IPS-20b (cell line): Measurements from ENCODE around the gene METTL24.

ENCODE experiments used
- H3K27ac ChIP-seq: one replicate; pipeline ENCODE4 v1.5.1; 2013; ENCODE audit warnings: low read length
- H3K27me3 ChIP-seq: 2 replicates; pipeline ENCODE4 v1.6.1; 2013; ENCODE audit warnings: mild to moderate bottlenecking, low read length, inconsistent platforms; ENCODE audit not compliant: insufficient read depth
- H3K36me3 ChIP-seq: 2 replicates; pipeline ENCODE4 v1.6.1; 2013; ENCODE audit warnings: low read depth, mild to moderate bottlenecking, inconsistent platforms, low read length, moderate library complexity; ENCODE audit not compliant: insufficient read depth
- H3K4me1 ChIP-seq: 2 replicates; pipeline ENCODE4 v1.6.1; 2013; ENCODE audit warnings: mild to moderate bottlenecking, control low read depth, inconsistent platforms, low read length, moderate library complexity; ENCODE audit not compliant: insufficient read depth
- H3K4me3 ChIP-seq: 2 replicates; pipeline ENCODE4 v1.5.1; 2013; ENCODE audit warnings: mild to moderate bottlenecking, low read length, inconsistent platforms
- H3K9ac ChIP-seq: 2 replicates; pipeline ENCODE4 v1.6.1; 2013; ENCODE audit warnings: low read depth, mild to moderate bottlenecking, inconsistent platforms, low read length, moderate library complexity
- H3K9me3 ChIP-seq: 2 replicates; pipeline ENCODE4 v1.6.1; 2013; ENCODE audit warnings: mild to moderate bottlenecking, low read depth, low read length, inconsistent platforms; ENCODE audit not compliant: insufficient read depth

METTL24 gene

GRCh38 chr6:110389689-110390382 is 31.7 kb upstream of the METTL24 start:
- Histone ChIP-seq H3K27me3 (no peaks in the 10 kb centered on the region), H3K9me3 (no peaks in the 10 kb centered on the region), H3K4me1 (peaks cover 8% of the 10 kb centered on the region; the same call in 1 of the 2 replicates), H3K36me3 (no peaks in the 10 kb centered on the region), H3K4me3 (no peak overlapping the region), H3K9ac (no peak overlapping the region), H3K27ac (no peak overlapping the region)

GRCh38 chr6:110387986-110388385 is 29.8 kb upstream of the METTL24 start:
- peaks cover 8% of the 10 kb centered on the region; the same call in 1 of the 2 replicates for H3K4me1 ChIP-seq
- H3K9me3 ChIP-seq, result no peaks in the 10 kb centered on the region
- H3K27ac ChIP-seq, result no peak overlapping the region
- no peak overlapping the region for H3K9ac ChIP-seq
- no peaks in the 10 kb centered on the region for H3K27me3 ChIP-seq
- H3K36me3 ChIP-seq, result no peaks in the 10 kb centered on the region
- H3K4me3 ChIP-seq, result no peak overlapping the region

DNA sequence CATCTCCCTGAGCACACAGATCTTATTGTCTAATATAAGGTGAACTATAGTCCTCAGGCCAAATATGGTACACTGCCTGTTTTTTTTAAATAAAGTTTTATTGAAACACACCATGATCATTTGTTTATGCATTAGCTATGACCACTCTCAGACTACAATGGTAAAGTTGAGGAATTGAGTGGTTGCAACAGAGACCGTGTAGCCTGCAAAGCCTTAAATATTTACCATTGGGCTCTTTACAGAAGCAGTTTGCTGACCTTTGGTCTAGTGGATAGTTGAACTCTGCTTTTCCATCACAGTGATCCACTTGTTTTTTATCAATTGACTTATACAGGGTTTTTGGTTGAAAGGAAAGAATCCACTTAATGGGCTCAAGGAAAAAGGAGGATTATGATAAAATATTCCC is 27.3 kb upstream of the METTL24 start:
- no peak overlapping the region for H3K9ac ChIP-seq
- no peaks in the 10 kb centered on the region for H3K36me3 ChIP-seq
- H3K4me1 ChIP-seq, result peaks cover 8% of the 10 kb centered on the region; the same call in 1 of the 2 replicates
- H3K27me3 ChIP-seq, result no peaks in the 10 kb centered on the region
- H3K4me3 ChIP-seq, result no peak overlapping the region
- no peaks in the 10 kb centered on the region for H3K9me3 ChIP-seq
- H3K27ac ChIP-seq, result no peak overlapping the region

- Histone ChIP-seq H3K27me3 (no peaks in the 10 kb centered on the region), H3K4me1 (no peaks in the 10 kb centered on the region; the same call in 1 of the 2 replicates), H3K9me3 (no peaks in the 10 kb centered on the region), H3K9ac (no peak overlapping the region), H3K27ac (no peak overlapping the region), H3K36me3 (no peaks in the 10 kb centered on the region), H3K4me3 (no peak overlapping the region)
These were observed 20.4 kb upstream of the METTL24 start for GRCh38 chr6:110378552-110378951.

DNA sequence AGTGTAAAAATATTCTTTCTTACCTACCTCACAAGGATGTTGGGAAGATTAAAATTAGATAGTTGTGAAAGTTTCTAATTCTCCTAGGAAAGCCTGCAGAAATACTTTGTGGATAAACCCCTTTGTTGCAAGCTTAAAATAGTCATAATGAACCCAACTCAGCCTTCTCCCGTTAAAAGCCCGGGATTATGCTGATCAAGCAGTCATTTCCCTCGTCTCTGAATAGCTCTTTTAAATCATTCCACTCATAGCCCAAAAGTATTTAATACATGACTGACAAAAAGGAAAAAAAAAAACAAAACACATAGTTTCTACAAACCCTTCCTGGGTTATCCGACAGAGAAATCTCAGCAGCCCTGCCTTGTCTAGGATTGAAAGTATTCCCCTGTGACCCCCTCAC is 10.9 kb upstream of the METTL24 start:
- Histone ChIP-seq H3K4me1 (peaks cover 12% of the 10 kb centered on the region; the same call in 1 of the 2 replicates), H3K36me3 (no peaks in the 10 kb centered on the region), H3K27ac (no peak overlapping the region), H3K4me3 (no peak overlapping the region), H3K9ac (no peak overlapping the region), H3K27me3 (no peaks in the 10 kb centered on the region), H3K9me3 (no peaks in the 10 kb centered on the region)

GRCh38 chr6:110368284-110368683 is 10.1 kb upstream of the METTL24 start:
- Histone ChIP-seq H3K9ac (no peak overlapping the region), H3K27me3 (no peaks in the 10 kb centered on the region), H3K9me3 (no peaks in the 10 kb centered on the region), H3K27ac (no peak overlapping the region), H3K4me1 (peaks cover 12% of the 10 kb centered on the region; the same call in 1 of the 2 replicates), H3K36me3 (no peaks in the 10 kb centered on the region), H3K4me3 (no peak overlapping the region)

- no peak overlapping the region for H3K27ac ChIP-seq
- no peaks in the 10 kb centered on the region for H3K9me3 ChIP-seq
- no peaks in the 10 kb centered on the region for H3K27me3 ChIP-seq
- H3K36me3 ChIP-seq, result no peaks in the 10 kb centered on the region
- H3K9ac ChIP-seq, result no peak overlapping the region
- H3K4me1 ChIP-seq, result peaks cover 12% of the 10 kb centered on the region; the same call in 1 of the 2 replicates
- H3K4me3 ChIP-seq, result no peak overlapping the region
These were observed 9.7 kb upstream of the METTL24 start for GRCh38 chr6:110367825-110368224.

DNA sequence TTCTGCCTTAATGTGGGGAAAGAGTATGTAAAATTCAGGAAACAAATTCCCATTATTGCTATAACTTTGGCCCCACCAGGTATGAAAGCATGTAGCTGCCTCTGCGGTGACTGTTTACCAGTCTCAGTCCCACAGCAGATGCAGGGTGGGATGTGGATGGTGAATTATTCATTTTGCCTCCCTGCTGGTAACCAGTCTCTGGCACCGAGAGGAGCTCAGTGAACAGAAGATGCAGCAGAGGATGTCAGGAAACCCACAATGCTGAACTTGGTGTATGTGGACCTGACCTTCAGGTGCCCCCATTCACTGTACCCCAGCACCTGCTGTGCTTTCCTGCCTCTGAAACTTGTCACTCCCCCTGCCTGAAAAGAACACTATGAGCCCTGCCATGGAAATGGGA is 8.8 kb upstream of the METTL24 start:
- no peaks in the 10 kb centered on the region for H3K36me3 ChIP-seq
- H3K4me3 ChIP-seq, result no peak overlapping the region
- no peak overlapping the region for H3K9ac ChIP-seq
- H3K27me3 ChIP-seq, result no peaks in the 10 kb centered on the region
- no peaks in the 10 kb centered on the region for H3K9me3 ChIP-seq
- peaks cover 12% of the 10 kb centered on the region; the same call in 1 of the 2 replicates for H3K4me1 ChIP-seq
- H3K27ac ChIP-seq, result no peak overlapping the region

DNA sequence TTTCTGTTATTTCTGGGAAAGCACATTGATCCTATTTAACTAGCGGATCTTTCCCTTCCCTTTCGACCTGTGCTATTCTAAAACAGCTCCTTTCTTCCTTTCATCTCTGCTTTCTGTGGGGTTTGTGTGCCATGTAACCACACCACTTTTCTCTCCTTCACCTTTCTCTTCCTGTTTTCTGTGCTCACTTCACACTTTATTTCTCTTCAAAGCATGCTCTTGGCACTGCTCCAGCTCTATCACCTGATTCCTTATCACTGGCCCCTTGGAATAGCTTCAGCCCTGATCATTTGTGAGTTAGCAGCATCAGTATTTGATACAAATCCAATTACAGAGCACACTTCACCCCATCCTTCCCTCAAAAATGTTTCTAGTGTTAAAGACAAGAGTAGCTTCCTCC is 8.1 kb upstream of the METTL24 start:
- H3K36me3 ChIP-seq, result no peaks in the 10 kb centered on the region
- H3K27me3 ChIP-seq, result no peaks in the 10 kb centered on the region
- no peak overlapping the region for H3K4me3 ChIP-seq
- no peaks in the 10 kb centered on the region for H3K9me3 ChIP-seq
- no peak overlapping the region for H3K9ac ChIP-seq
- peaks cover 12% of the 10 kb centered on the region; the same call in 1 of the 2 replicates for H3K4me1 ChIP-seq
- H3K27ac ChIP-seq, result no peak overlapping the region

GRCh38 chr6:110364364-110365105 is 6.4 kb upstream of the METTL24 start:
- peaks cover 7% of the 10 kb centered on the region; the same call in 1 of the 2 replicates for H3K27me3 ChIP-seq
- H3K4me1 ChIP-seq, result peaks cover 12% of the 10 kb centered on the region; the same call in 1 of the 2 replicates
- no peak overlapping the region for H3K4me3 ChIP-seq
- H3K9ac ChIP-seq, result no peak overlapping the region
- H3K36me3 ChIP-seq, result no peaks in the 10 kb centered on the region
- no peak overlapping the region for H3K27ac ChIP-seq
- no peaks in the 10 kb centered on the region for H3K9me3 ChIP-seq

- H3K4me1 ChIP-seq, result peaks cover 12% of the 10 kb centered on the region; the same call in 1 of the 2 replicates
- H3K9me3 ChIP-seq, result no peaks in the 10 kb centered on the region
- no peaks in the 10 kb centered on the region for H3K36me3 ChIP-seq
- no peak overlapping the region for H3K4me3 ChIP-seq
- H3K27ac ChIP-seq, result no peak overlapping the region
- H3K27me3 ChIP-seq, result peaks cover 15% of the 10 kb centered on the region
- H3K9ac ChIP-seq, result no peak overlapping the region
These were observed 5.6 kb upstream of the METTL24 start for GRCh38 chr6:110363748-110364147.

- Histone ChIP-seq H3K27ac (no peak overlapping the region), H3K27me3 (peaks cover 43% of the 10 kb centered on the region)
These were observed 2.5 kb upstream of the METTL24 start for GRCh38 chr6:110360676-110361075.

More at GRCh38 chr6:110360676-110361075, 2.5 kb upstream of the METTL24 start:
- H3K4me1 ChIP-seq, result peaks cover 10% of the 10 kb centered on the region
- no peaks in the 10 kb centered on the region for H3K9me3 ChIP-seq
- no peak overlapping the region for H3K4me3 ChIP-seq
- no peaks in the 10 kb centered on the region for H3K36me3 ChIP-seq
- no peak overlapping the region for H3K9ac ChIP-seq
